GM12872 (cell line): Measurements from ENCODE around the gene LEKR1.

Source experiments
- TF ChIP-seq, protein P1 (sequence below): IDR thresholded peaks from 3 replicates; pipeline ENCODE4 v1.5.1; 2011; ENCODE audit warnings: low read depth, mild to moderate bottlenecking, low read length, moderate library complexity; ENCODE audit not compliant: insufficient read depth

The LEKR1 gene

DNA sequence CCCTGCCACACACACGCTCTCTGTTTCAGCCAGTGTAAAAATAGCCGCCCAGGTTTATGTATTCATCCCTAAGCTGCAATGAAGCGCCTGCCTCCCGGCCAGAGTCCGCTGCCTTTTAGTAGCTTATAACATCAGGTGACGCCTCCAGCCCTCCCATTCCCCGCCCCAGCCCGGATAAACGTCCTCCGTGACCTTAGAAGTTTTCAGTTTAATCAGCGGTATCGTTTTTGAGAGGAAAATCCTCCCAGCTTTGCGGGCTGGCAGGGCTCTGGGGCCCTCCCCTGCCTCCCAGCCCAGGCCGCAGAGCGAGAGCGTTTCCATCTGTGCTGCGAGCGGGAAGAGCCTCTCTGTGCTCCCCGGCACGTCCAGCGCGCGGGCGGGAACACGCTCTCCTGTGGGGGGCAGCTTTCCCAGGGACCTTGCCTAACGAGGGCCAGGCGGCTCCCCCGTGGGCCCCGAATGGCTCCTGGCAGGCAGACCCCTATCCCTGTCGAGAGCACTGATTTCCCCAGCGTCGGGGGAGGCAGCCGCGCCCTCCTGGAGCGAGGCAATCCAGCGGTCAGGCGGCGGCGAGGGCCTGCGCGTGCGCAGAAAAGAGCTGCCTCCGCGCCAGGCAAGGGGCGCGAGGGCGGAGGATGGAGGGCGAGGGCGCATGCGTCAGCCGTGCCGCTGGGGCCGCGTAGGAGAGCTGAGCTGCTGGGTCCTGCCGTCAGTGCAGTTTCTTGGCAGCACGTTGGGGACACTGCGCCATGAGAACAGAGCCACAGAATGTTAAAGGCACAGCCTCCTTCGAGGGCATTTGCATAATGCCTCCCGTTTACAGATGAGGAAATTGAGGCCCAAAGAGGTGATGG is 262.7 kb downstream of the LEKR1 start:
- TF ChIP-seq, protein P1, sequence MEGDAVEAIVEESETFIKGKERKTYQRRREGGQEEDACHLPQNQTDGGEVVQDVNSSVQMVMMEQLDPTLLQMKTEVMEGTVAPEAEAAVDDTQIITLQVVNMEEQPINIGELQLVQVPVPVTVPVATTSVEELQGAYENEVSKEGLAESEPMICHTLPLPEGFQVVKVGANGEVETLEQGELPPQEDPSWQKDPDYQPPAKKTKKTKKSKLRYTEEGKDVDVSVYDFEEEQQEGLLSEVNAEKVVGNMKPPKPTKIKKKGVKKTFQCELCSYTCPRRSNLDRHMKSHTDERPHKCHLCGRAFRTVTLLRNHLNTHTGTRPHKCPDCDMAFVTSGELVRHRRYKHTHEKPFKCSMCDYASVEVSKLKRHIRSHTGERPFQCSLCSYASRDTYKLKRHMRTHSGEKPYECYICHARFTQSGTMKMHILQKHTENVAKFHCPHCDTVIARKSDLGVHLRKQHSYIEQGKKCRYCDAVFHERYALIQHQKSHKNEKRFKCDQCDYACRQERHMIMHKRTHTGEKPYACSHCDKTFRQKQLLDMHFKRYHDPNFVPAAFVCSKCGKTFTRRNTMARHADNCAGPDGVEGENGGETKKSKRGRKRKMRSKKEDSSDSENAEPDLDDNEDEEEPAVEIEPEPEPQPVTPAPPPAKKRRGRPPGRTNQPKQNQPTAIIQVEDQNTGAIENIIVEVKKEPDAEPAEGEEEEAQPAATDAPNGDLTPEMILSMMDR = no peak

DNA sequence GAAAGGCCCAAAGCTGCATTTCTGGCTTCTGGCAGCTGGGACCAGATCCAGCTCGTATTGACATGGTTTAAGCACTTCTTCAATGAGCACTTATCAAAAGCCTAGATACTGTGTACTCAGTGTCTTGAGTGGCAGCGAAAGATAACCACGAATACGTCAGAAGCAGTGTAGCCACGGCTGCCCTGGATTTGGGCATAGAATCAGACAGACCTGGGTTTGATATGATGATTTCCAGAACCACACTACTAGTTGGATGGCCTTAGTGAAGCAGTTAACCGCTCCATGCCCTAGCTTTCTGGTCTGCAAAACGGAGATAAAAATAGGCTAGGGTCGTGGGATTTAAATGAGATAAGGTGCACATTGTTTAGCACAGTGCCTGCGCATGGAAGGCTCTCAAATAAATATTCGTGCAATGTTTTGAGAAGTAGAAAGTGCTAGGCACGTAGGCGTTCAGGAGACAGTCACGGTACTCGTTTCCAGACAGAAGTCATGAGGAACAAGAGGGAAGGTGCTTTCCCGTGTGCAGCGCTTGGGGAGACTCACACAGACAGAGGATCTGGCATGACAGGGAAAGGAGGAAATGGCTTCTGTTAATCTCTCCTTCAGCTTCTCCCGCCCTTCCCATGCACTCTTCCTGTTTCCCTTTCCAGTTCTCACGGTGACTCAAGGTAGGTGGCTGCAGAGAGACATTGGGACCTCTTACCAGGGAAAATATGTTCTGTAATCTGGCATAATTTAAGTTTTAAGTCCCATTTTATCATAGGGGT is 263.5 kb downstream of the LEKR1 start:
- TF ChIP-seq, protein P1 = no peak

DNA sequence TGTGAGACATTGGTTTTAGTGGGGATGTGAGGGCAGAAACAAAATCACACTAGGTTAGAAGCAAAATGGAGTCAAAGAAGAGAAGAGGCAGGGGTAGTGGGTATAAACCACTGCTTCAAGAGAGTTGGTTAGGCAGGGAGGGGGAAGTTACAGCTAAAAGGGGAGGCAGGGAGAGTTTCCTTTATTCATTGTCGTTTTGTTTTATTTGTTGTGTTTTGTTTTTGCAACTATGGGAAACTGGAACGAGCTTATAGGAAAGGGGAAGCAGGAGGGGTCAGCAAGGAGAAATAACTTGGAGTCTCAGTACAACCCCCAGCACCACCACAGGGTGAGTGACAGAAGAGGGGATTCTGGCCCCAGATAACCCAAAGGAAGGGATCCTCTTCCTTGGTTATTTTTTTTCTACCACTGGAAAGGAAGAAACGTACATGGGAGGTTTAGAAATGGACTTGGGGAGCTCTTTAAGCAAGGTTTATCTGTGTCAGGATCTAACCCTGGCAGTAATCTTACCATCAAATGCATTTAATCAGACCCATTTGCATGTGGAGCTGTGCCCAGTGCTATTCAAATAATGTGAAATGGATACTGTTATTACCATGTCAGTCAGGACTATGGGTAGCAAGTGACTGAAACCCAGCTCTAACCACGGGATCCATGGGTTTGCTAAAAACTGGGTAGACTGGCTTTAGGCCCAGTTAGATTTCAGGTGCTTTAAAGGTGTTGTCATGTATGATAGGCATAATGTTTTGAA is 265.1 kb downstream of the LEKR1 start:
- TF ChIP-seq, protein P1 = no peak

DNA sequence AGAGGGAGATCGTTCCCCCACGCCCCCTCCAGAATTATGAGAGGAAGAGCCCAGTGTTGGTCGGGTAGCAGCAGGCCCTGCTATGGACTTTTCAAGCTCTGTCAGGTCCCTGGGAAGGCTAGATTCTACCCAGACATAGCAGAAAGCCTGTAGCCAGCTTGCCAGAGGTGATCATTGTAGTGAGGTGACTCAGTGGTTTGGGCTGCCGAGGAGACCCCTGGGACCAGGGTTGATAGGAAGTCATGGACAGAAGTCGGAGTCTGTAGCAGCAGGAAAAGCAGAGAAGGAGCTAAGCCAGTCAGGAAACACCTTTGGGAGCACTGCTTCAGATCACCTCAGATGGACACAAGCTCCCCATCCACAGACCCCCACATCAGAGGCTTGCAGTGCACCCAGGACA is 266.1 kb downstream of the LEKR1 start:
- TF ChIP-seq, protein P1 = no peak

DNA sequence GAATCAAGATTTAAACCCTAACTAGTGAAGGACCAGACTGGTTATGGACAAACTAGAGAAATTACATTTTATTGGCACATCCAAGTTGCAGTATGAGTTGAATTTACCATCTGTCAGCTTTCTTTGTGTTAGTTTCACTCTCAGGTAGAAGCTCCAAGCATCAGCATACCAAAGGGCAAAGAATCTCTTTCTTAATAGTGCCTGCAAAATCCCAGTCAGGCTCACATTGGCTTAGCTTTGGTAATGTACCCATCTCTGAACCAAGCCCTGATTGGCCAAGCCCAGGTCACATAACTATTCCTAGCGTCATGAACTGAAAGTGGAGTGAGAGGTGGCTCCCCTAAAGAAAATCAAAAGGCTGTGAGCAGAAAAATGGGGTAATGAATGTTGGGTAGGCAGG is 266.9 kb downstream of the LEKR1 start:
- TF ChIP-seq, protein P1 = no peak

DNA sequence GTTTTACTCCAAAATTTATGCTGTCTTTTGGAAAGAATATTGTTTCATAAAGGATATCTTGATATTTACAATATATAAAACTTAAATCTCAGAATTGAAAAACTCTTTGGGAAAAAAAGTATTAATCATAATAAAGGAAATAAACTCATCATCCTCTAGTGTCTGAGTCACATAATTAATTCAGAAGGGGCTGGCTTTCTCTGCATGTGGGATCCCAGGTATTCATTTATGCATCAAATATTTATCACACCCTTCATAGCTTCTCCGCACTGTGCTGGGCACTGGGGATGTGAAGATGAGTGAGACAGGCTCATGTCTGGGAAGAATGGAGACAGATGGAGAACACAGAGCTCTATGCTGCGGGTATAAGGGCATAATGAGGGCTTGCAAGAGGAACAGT is 268.1 kb downstream of the LEKR1 start:
- TF ChIP-seq, protein P1 = no peak
